Cardiac fibroblast (primary cell): ENCODE data around the gene ALDH7A1.

Source experiments
- DNase-seq, 2 donors: peaks; one replicate each; pipeline versions ENCODE4 v3.0.0 to v3.0.0-alpha.2; 2010; ENCODE audit warnings: low read depth in 2 of 2
- H3K4me3 ChIP-seq, 2 donors: replicated peaks in 1 of 2; 1 replicate in 1 of 2; 2 replicates in 1 of 2; pipeline ENCODE4 v1.5.1; 2011; ENCODE audit warnings: low read depth in 2 of 2, low read length in 2 of 2, mild to moderate bottlenecking in 2 of 2, moderate library complexity in 1 of 2
- CTCF ChIP-seq: IDR thresholded peaks from one replicate; pipeline ENCODE4 v1.5.1; 2011; ENCODE audit warnings: low read depth, mild to moderate bottlenecking, low read length, inconsistent platforms

ALDH7A1 gene

GRCh38 chr5:126594748-126595485 is at the start of gene ALDH7A1:
TSS of gene ALDH7A1 (minus strand) at chr5:126595219. CDS start at chr5:126595198, 21 bp downstream.
- peak within 1 kb of the TSS; percentile 60 to 65 for H3K4me3 ChIP-seq
- peak; percentile 89 to 97 for DNase-seq
- peak; percentile 28 for TF ChIP-seq CTCF

- no peak overlapping the region for H3K4me3 ChIP-seq
- TF ChIP-seq CTCF = no peak
- no peak for DNase-seq
These were observed 46.4 kb upstream of the ALDH7A1 start for GRCh38 chr5:126641387-126641786.

- no peak overlapping the region for H3K4me3 ChIP-seq
- TF ChIP-seq CTCF = no peak
- DNase-seq = no peak
These were observed 45.8 kb upstream of the ALDH7A1 start for GRCh38 chr5:126640866-126641265.

- no peak for TF ChIP-seq CTCF
- no peak for DNase-seq
- no peak overlapping the region for H3K4me3 ChIP-seq
These were observed 41.9 kb upstream of the ALDH7A1 start for GRCh38 chr5:126636956-126637355.

GRCh38 chr5:126635585-126635984 is 40.6 kb upstream of the ALDH7A1 start:
- no peak for DNase-seq
- H3K4me3 ChIP-seq = no peak overlapping the region
- TF ChIP-seq CTCF = no peak

- DNase-seq = no peak
- no peak for TF ChIP-seq CTCF
- H3K4me3 ChIP-seq = no peak overlapping the region
These were observed 38.5 kb upstream of the ALDH7A1 start for GRCh38 chr5:126633552-126633951.

GRCh38 chr5:126631920-126632319 is 36.9 kb upstream of the ALDH7A1 start:
- DNase-seq = no peak
- no peak overlapping the region for H3K4me3 ChIP-seq
- TF ChIP-seq CTCF = no peak
